HEK293T (cell line): ENCODE data around the gene OR2T35.

ENCODE experiments used
- CTCF ChIA-PET: fragments of 350-600 bp; formaldehyde crosslinking; extraction: SDS; loops from one replicate; lab custom pipeline; 2021; ENCODE audit warnings: antibody characterized with exemption, inconsistent platforms; lab: Yijun Ruan, JAX
- POLR2A ChIA-PET: fragments of 350-600 bp; formaldehyde crosslinking; extraction: SDS; loops from one replicate; lab custom pipeline; 2020; ENCODE audit warnings: antibody characterized with exemption, inconsistent platforms; lab: Yijun Ruan, JAX
- DNase-seq: peaks from one replicate; pipeline ENCODE4 v3.0.0; 2012; ENCODE audit warnings: mixed read lengths; ENCODE audit errors: extremely low spot score
- ARNT ChIP-seq: fragments of 450-650 bp; IDR thresholded peaks from 2 replicates; pipeline ENCODE4 v1.6.1; 2017; ENCODE audit warnings: mild to moderate bottlenecking
- BHLHE40 ChIP-seq: fragments of 450-650 bp; IDR thresholded peaks from 2 replicates; pipeline ENCODE4 v1.6.1; 2016; ENCODE audit warnings: mild to moderate bottlenecking, moderate library complexity, borderline replicate concordance
- CTBP1 ChIP-seq: fragments of 450-650 bp; IDR thresholded peaks from 2 replicates; pipeline ENCODE4 v1.6.1; 2016; ENCODE audit warnings: borderline replicate concordance
- ELF4 ChIP-seq: fragments of 450-650 bp; IDR thresholded peaks from 2 replicates; pipeline ENCODE4 v1.6.1; 2017; ENCODE audit warnings: antibody characterized with exemption
- FOXA1 ChIP-seq: fragments of 450-650 bp; IDR thresholded peaks from 2 replicates; pipeline ENCODE4 v1.6.1; 2016; ENCODE audit warnings: mild to moderate bottlenecking
- FOXK2 ChIP-seq: fragments of 450-650 bp; IDR thresholded peaks from 2 replicates; pipeline ENCODE4 v1.6.1; 2016; ENCODE audit warnings: mild to moderate bottlenecking
- FOXM1 ChIP-seq: fragments of 450-650 bp; IDR thresholded peaks from 2 replicates; pipeline ENCODE4 v1.6.1; 2017; ENCODE audit warnings: mild to moderate bottlenecking, borderline replicate concordance
- HDGF ChIP-seq: fragments of 450-650 bp; IDR thresholded peaks from 2 replicates; pipeline ENCODE4 v1.6.1; 2017; ENCODE audit warnings: antibody characterized with exemption, borderline replicate concordance
- L3MBTL2 ChIP-seq: fragments of 450-650 bp; conservative IDR thresholded peaks from 2 replicates; pipeline ENCODE4 v1.6.1; 2016; ENCODE audit warnings: mild to moderate bottlenecking
- LEF1 ChIP-seq: fragments of 450-650 bp; IDR thresholded peaks from 2 replicates; pipeline ENCODE4 v1.6.1; 2017; ENCODE audit warnings: mild to moderate bottlenecking, borderline replicate concordance
- NFRKB ChIP-seq: fragments of 450-650 bp; IDR thresholded peaks from 2 replicates; pipeline ENCODE4 v1.6.1; 2016; ENCODE audit warnings: mild to moderate bottlenecking, moderate library complexity
- PKNOX1 ChIP-seq: fragments of 450-650 bp; IDR thresholded peaks from 2 replicates; pipeline ENCODE4 v1.6.1; 2016
- SP1 ChIP-seq: fragments of 450-650 bp; IDR thresholded peaks from 2 replicates; pipeline ENCODE4 v1.6.1; 2017
- SUZ12 ChIP-seq: fragments of 450-650 bp; IDR thresholded peaks from 2 replicates; pipeline ENCODE4 v1.6.1; 2016; ENCODE audit warnings: mild to moderate bottlenecking
- TARDBP ChIP-seq: fragments of 450-650 bp; IDR thresholded peaks from 2 replicates; pipeline ENCODE4 v1.6.1; 2016
- ZNF384 ChIP-seq: fragments of 450-650 bp; IDR thresholded peaks from 2 replicates; pipeline ENCODE4 v1.6.1; 2016

The OR2T35 gene

GRCh38 chr1:248618878-248619277, 26.2 kb downstream of the OR2T35 start:
- peak; percentile 16 for DNase-seq
- ChIA-PET POLR2A (no interaction called here), CTCF (no interaction called here)
- no peak for TF ChIP-seq ELF4
- TF ChIP-seq ZNF384, result no peak
- TF ChIP-seq FOXA1, result no peak

- ChIA-PET CTCF (no interaction called here), POLR2A (no interaction called here)
- no peak for DNase-seq
- no peak for TF ChIP-seq FOXK2
- no peak for TF ChIP-seq ELF4
- no peak for TF ChIP-seq ZNF384
- no peak for TF ChIP-seq HDGF
- TF ChIP-seq FOXA1, result no peak
- TF ChIP-seq BHLHE40, result no peak
- no peak for TF ChIP-seq CTBP1
- no peak for TF ChIP-seq PKNOX1
- no peak for TF ChIP-seq LEF1
- TF ChIP-seq L3MBTL2, result no peak
- TF ChIP-seq FOXM1, result no peak
- TF ChIP-seq SUZ12, result no peak
Measured at GRCh38 chr1:248618119-248618518, 27.0 kb downstream of the OR2T35 start.

- no peak for TF ChIP-seq BHLHE40
- TF ChIP-seq FOXM1, result no peak
- TF ChIP-seq HDGF, result no peak
- no peak for TF ChIP-seq PKNOX1
- no peak for TF ChIP-seq ARNT
- no peak for TF ChIP-seq FOXA1
- TF ChIP-seq LEF1, result no peak
- ChIA-PET POLR2A (no interaction called here), CTCF (no interaction called here)
- DNase-seq, result no peak
Measured at GRCh38 chr1:248613742-248614141, 31.3 kb downstream of the OR2T35 start.

GRCh38 chr1:248611883-248612414, 33.1 kb downstream of the OR2T35 start:
- no peak for DNase-seq
- ChIA-PET POLR2A (no interaction called here), CTCF (no interaction called here)
- no peak for TF ChIP-seq FOXK2
- no peak for TF ChIP-seq FOXM1

GRCh38 chr1:248610301-248610700, 34.8 kb downstream of the OR2T35 start:
- no peak for TF ChIP-seq LEF1
- TF ChIP-seq SP1, result no peak
- no peak for TF ChIP-seq TARDBP
- TF ChIP-seq ARNT, result no peak
- no peak for TF ChIP-seq FOXM1
- POLR2A ChIA-PET, result no interaction called here
- CTCF ChIA-PET, result no interaction called here
- DNase-seq, result no peak

- CTCF ChIA-PET, result no interaction called here
- POLR2A ChIA-PET, result no interaction called here
- TF ChIP-seq ZNF384 (no peak), ARNT (no peak)
- no peak for DNase-seq
Measured at GRCh38 chr1:248599396-248599795, 45.7 kb downstream of the OR2T35 start.

GRCh38 chr1:248597589-248597988, 47.5 kb downstream of the OR2T35 start, which contains the start of gene OR2T10:
Gene OR2T10 (minus strand): TSS chr1:248597700. CDS start chr1:248593768, 3,932 bp downstream.
- POLR2A ChIA-PET, result no interaction called here
- DNase-seq, result no peak
- CTCF ChIA-PET, result no interaction called here
- TF ChIP-seq ARNT (no peak), FOXA1 (no peak), HDGF (no peak)

- ChIA-PET CTCF (no interaction called here), POLR2A (no interaction called here)
- TF ChIP-seq TARDBP, result no peak
- TF ChIP-seq LEF1, result no peak
- no peak for TF ChIP-seq BHLHE40
- TF ChIP-seq PKNOX1, result no peak
- TF ChIP-seq SP1, result no peak
- TF ChIP-seq HDGF, result no peak
- no peak for TF ChIP-seq NFRKB
- no peak for TF ChIP-seq FOXM1
- TF ChIP-seq ARNT, result no peak
- TF ChIP-seq ELF4, result no peak
- TF ChIP-seq L3MBTL2, result no peak
- no peak for TF ChIP-seq FOXA1
- TF ChIP-seq SUZ12, result no peak
- TF ChIP-seq ZNF384, result no peak
- TF ChIP-seq FOXK2, result no peak
- DNase-seq, result no peak
Measured at GRCh38 chr1:248596615-248597014, 48.5 kb downstream of the OR2T35 start.
